HL-60 (cell line): ENCODE data around the gene BBS4.
"Not testable (repeated sequence)": the region's sequence is repeated elsewhere in the genome, so short reads cannot be mapped to it uniquely, and the experiment has no call there.

Experiments
- DNase-seq, 2 experiments: peaks; one replicate each; pipeline ENCODE4 v3.0.0-alpha.2; 2010 to 2020; ENCODE audit warnings: low read depth in 1 of 2, low spot score in 1 of 2
- H3K27ac ChIP-seq: fragments of 250-450 bp; sonication (Bioruptor Pico); replicated peaks from 2 replicates; pipeline ENCODE4 v1.5.1; 2020; ENCODE audit warnings: mild to moderate bottlenecking, moderate library complexity
- H3K27me3 ChIP-seq: fragments of 250-450 bp; sonication (Bioruptor Pico); 2 replicates; pipeline ENCODE4 v1.5.1; 2021; ENCODE audit warnings: mild to moderate bottlenecking, moderate library complexity; ENCODE audit not compliant: insufficient read depth, poor library complexity, severe bottlenecking
- H3K4me3 ChIP-seq: replicated peaks from 2 replicates; pipeline ENCODE4 v1.5.1; 2011; ENCODE audit warnings: mild to moderate bottlenecking, control low read depth, low read length; ENCODE audit not compliant: insufficient read depth
- CTCF ChIP-seq: IDR thresholded peaks from one replicate; pipeline ENCODE4 v1.5.1; 2011; ENCODE audit warnings: low read length, control low read depth, inconsistent platforms; ENCODE audit not compliant: insufficient read depth
- GABPA ChIP-seq: IDR thresholded peaks from 2 replicates; pipeline ENCODE4 v1.6.1; 2012; ENCODE audit warnings: low read depth
- POLR2AphosphoS5 ChIP-seq: IDR thresholded peaks from 2 replicates; pipeline ENCODE4 v1.6.1; 2012; ENCODE audit warnings: low read depth
- REST ChIP-seq: IDR thresholded peaks from 2 replicates; pipeline ENCODE4 v1.6.1; 2012; ENCODE audit warnings: low read depth; ENCODE audit not compliant: insufficient replicate concordance
- SPI1 ChIP-seq: IDR thresholded peaks from 2 replicates; pipeline ENCODE4 v1.6.1; 2012; ENCODE audit warnings: low read depth, mild to moderate bottlenecking, borderline replicate concordance

Gene BBS4

GRCh38 chr15:72669803-72670202 lies 16.2 kb upstream of the BBS4 start:
- not testable (repeated sequence) for H3K27ac ChIP-seq, H3K4me3 ChIP-seq, H3K27me3 ChIP-seq, DNase-seq

- H3K27ac ChIP-seq, H3K27me3 ChIP-seq: not testable (repeated sequence)
- TF ChIP-seq CTCF = peak; percentile 62
- peak overlapping the region; percentile 28 for H3K4me3 ChIP-seq
- peak in 1 of 2 experiments; percentile 80 for DNase-seq
Observed at GRCh38 chr15:72670656-72671352, 15.2 kb upstream of the BBS4 start.

GRCh38 chr15:72671525-72671924 lies 14.5 kb upstream of the BBS4 start:
- Histone ChIP-seq H3K27me3 (no peaks in the 10 kb centered on the region), H3K4me3 (no peak overlapping the region), H3K27ac (no peak overlapping the region)
- no peak for DNase-seq
- TF ChIP-seq GABPA = no peak

GRCh38 chr15:72676838-72677237 lies 9.2 kb upstream of the BBS4 start:
- no peak overlapping the region for H3K27ac ChIP-seq
- TF ChIP-seq CTCF (no peak), REST (no peak), GABPA (no peak), POLR2AphosphoS5 (no peak), SPI1 (no peak)
- no peaks in the 10 kb centered on the region for H3K27me3 ChIP-seq
- DNase-seq = no peak
- H3K4me3 ChIP-seq = no peak overlapping the region

GRCh38 chr15:72680931-72681330 lies 5.1 kb upstream of the BBS4 start:
- peak in 1 of 2 experiments; percentile 58 for DNase-seq
- TF ChIP-seq CTCF (no peak), POLR2AphosphoS5 (no peak), REST (no peak), SPI1 (peak; percentile 47; the same call in 1 of the 2 replicates), GABPA (no peak)
- Histone ChIP-seq H3K4me3 (no peak overlapping the region), H3K27ac (no peak overlapping the region), H3K27me3 (no peaks in the 10 kb centered on the region)
